ENCODE data around the gene CAMK2D.
A peak's percentile ranks its signal among the peaks of the same experiment; 100 is the strongest.

Gene CAMK2D

GRCh38 chr4:113457886-113458285, 303.7 kb downstream of the CAMK2D start:
- DNase-seq, result no peak

DNA sequence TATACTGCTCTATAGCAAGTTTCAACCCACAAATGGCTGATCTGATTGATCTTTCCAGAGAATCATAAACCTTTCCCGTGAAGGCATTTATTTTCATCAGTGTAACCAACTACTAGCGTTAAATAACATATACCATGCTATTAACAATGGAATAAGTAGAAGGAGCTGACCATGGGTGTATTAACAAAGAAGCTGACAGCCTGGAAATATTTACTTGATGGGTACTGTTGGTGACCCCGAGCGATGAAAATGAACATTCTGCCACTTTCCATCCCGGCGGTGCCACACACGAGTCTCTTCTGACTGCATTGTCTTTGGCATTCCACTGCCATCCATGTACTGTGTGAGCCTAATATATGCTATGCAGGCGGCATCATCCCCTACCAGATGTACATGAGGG, 304.4 kb downstream of the CAMK2D start:
- DNase-seq, result no peak

DNA sequence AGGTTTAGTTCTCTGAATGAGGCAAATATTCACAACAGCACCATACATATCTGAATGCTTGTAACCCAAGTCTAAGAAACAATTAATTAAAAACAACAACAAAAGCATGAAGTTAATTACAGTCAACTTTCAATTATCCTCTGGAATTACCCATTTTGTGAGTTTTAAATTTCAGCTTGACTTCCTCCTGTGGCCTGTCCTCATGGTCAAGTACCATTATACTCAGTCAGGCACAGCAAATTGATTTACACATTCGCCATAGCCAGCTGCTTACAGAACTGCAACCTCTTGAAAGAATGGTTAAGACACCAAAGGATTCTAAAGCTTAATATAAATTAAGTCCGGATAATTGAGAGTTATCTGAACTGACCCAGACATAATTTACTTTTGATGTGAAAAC, 306.5 kb downstream of the CAMK2D start:
- no peak for DNase-seq

DNA sequence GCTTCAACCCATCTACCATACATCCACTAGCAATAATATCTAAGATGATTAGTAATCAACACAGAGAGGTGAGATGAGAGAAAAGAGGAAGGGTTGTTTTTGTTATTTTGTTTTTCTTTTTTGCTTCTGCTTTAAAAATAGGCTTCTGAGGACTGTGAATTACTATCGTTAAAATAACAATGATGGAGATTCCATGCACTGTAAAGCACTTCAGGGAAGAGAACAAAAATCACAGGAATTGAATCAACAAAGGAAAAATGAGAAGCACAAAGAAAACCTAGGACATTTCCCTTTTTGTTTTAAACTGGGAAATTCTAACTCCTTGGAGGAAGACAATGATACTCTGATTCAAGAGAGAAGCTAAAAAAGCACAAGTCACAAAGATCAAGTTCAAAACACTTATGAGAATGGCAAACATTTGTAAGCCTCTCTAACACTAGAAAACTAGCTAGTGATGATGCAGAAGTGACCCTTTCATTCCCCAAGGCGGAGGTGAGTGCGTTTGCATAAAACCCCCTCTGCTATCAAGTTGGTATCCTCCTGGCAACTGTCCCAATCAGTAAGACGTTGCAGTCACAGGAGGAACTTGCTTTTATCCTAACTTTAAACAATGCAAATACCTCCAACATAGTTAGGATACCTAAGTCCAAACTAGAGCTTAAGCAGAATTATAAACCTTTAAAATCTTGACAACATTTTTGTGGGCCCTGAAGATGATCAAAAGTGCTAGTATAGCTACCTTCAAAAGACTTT, 308.5 kb downstream of the CAMK2D start:
- DNase-seq, result no peak

- no peak for DNase-seq
These were observed 309.4 kb downstream of the CAMK2D start for GRCh38 chr4:113452152-113452551.

DNA sequence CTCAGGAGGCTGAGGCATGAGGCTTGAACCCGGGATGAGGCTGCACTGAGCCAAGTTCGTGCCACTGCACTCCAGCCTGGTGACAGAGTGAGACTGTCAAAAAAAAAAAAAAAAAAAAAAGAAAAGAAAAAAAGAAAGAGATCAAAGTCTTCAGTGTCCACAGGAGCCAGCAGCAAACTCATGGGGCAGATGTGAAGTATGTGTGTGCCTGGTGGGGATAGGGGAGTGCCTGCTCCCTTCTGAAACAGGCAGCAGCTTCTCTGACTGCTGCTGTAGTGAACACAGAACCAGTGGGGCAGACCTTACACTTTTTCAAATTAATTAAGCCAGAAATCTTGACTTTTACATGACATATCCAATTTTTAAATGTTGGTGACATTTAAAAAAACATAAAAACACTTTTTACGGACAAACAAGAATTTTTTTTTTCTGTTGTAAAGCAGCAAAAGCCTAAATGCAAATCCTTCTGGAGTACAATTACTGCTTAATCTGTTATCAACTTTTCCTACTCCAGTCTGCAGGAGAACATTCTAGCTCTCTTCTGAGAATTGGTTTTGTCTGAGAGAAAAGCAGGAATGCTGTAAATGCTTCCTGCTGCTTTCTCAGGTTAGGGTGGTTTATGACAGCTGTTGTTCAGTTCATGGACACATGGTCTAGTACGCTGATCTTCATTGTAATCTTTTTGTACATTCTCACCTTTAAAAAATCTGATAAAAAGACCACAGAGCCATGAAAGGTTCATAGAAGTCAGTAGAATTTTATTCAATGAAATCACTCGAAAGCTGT, 311.1 kb downstream of the CAMK2D start:
- DNase-seq, result no peak

GRCh38 chr4:113449410-113449974, 312.0 kb downstream of the CAMK2D start:
- no peak for DNase-seq

- no peak for DNase-seq
These were observed 313.8 kb downstream of the CAMK2D start for GRCh38 chr4:113447769-113448168.

- no peak for DNase-seq
These were observed 314.5 kb downstream of the CAMK2D start for GRCh38 chr4:113447061-113447460.

GRCh38 chr4:113446019-113446418, 315.5 kb downstream of the CAMK2D start:
- peak; percentile 30 for DNase-seq

GRCh38 chr4:113445286-113445685, 316.3 kb downstream of the CAMK2D start:
- DNase-seq, result peak; percentile 45

DNA sequence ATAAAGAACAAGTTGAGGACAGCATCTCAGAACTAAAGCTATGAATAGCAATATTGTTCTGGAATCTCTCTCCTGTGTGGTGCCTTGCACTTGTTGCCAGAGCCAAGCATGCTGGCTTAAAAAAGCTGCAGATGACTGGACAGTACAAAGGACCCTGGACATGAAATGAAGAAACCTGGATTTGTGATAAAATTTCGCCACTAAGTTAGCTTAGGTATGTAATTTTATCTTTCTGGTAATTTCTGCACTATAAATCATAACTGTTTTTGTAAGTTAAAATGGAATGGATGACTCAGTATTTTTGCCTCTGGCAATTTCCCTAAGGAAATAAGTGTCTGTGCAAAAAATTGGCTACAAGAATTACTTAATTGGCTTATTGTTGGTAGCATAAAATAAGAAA, 317.2 kb downstream of the CAMK2D start:
- DNase-seq, result peak; percentile 41

DNA sequence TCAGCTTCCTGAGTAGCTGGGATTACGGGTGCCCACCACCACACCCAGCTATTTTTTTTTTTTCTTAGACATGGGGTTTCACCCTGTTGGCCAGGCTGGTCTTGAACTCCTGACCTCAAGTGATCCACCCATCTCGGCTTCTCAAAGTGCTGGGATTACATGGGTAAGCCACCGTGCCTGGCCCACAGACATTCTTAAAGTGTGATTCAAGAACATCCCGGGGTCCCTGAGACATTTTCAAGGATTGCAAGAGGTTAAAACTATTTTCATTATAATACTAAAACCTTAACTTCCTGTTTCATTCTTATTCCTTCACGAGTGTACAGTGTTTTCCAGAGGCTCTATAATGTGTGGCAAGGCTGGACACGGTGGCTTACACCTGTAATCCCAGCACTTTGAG, 318.7 kb downstream of the CAMK2D start:
- no peak for DNase-seq

DNA sequence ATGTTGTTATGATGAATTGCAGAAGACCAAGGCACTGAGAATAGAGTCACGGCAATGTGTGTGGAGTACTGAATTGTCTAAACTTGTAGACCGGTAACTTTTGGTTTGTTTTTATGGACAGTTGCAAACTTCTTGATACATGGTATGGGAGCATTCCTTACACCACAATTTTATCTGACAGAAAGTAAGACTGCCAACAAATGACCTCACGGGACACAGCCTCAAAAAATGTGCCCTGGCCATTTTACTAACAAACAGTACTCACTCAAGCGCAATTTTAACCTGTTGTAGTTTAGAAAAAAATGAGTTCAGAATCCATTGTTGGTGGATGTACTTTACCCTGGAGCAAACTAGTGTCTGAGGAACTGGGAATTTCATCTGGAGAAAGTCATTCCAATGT, 321.2 kb downstream of the CAMK2D start:
- DNase-seq, result no peak

DNA sequence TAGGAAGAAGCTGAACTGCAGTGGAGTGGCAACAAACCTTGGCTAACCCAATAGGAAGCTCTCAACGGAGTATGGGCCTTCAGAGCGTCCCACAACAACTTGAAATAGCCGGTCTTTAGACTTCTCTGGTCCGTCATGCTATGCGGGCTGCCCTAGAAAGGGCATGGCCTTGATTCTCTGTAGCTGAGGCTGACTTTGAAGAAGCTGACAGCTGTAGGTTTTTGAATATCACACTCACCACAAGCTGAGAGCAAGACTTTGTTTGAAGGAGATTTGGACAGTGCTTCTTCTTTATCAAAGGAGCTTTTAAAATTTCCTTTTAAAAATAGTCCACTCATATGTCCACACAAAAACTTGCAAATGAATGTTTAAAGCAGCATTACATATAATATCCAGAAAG, 322.9 kb downstream of the CAMK2D start:
- DNase-seq, result no peak

GRCh38 chr4:113437129-113437528, 324.4 kb downstream of the CAMK2D start:
- no peak for DNase-seq

DNA sequence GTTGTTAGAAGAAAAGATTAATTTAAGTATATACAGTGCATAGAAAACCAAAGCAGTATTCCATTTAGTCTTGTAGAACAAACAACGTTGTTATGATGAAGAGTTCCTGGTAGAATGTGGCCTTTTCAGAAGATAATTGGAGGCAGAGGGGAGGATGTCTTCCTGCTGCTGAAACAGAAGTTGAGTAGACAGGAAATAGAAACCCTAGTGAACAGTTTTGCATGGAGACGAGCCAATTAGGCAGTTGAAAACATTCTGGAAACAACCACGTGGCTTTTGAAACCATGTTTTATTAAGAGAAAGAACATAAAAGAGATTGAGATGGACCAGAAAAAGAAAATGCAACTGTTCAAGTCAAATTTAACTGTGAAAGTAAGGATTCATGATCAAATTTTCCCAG, 325.2 kb downstream of the CAMK2D start:
- DNase-seq, result peak; percentile 28

DNA sequence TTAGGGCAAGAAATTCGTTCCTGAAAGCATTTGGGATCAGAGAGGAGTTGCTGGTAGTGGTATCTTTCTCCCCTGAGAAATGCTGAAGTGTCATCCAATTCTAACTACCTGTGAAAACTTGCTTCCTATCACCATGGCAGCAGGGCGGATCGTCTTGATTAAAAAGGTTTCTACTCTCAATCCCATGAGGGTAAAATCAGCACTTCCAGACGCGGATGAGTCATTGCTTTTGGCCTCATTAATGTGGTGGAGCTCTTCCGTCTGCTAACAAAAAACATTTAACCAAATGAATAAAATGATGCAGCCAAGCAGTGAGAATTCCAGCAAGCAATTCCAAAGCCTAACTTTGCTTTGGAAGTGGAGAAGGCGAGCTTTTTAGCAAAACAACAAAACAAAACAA, 325.6 kb downstream of the CAMK2D start:
- DNase-seq, result no peak

GRCh38 chr4:113434247-113434587, 327.3 kb downstream of the CAMK2D start:
- DNase-seq, result no peak

- DNase-seq, result no peak
These were observed 327.8 kb downstream of the CAMK2D start for GRCh38 chr4:113433536-113434246.

DNA sequence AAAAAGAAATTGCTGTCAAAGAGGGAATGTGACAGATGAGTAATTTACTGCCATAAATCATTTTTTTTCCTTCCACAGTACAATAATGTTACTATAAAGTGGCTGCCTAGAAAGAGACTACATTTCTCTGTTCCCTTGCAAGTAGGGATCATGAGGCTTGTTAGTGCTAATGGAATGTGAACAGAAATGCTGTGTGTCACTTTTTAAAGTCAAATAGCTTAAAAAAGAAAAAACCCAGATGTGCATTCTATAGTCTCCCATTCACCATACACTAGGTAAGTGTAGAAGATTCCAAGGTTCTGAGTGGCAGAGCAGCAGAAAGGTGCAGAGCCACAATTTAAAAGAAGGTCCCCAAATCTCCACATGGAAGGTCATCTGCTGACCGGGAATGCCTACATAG, 328.4 kb downstream of the CAMK2D start:
- no peak for DNase-seq

GRCh38 chr4:113423631-113424030, 337.9 kb downstream of the CAMK2D start:
- DNase-seq, result no peak

DNA sequence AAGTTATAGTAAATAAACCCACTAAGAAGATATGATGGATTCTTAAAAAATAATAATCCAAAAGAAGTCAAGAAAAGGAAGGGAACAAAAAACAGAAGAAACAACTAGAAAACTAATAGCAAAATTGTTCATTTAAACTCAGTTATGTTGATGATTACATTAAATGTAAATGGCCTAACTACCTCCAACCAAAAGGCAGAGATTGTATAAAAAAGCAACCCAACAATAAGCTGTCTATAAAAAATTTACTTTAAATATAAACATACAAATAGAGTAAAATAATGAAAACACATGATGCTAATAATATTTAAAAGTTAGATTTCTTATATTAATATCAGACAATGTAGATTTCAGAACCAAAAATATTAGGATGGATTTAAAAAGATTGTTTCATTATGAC, 340.6 kb downstream of the CAMK2D start:
- no peak for DNase-seq

DNA sequence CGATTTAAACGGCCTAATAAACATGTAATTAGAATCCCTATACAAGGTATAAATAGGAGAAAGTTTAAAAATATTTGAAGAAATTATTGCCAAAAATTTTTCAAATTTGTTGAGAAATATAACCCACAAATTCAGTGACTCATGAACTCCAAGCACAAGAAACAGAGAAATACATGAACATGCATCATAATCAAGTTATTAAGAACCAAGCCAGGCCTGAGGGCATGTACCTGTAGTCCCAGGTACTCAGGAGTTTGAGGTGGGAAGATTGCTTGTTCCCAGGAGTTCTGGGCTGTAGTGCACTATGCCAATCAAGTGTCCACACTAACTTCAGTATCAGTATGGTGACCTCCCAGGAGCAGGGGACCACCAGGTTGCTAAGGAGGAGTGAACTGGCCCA, 341.9 kb downstream of the CAMK2D start:
- DNase-seq, result no peak

Data from amniotic stem cell (primary cell).